ENCODE data around the gene SHOX.
"Not testable (repeated sequence)": the region's sequence is repeated elsewhere in the genome, so short reads cannot be mapped to it uniquely, and the experiment has no call there.

The SHOX gene

DNA sequence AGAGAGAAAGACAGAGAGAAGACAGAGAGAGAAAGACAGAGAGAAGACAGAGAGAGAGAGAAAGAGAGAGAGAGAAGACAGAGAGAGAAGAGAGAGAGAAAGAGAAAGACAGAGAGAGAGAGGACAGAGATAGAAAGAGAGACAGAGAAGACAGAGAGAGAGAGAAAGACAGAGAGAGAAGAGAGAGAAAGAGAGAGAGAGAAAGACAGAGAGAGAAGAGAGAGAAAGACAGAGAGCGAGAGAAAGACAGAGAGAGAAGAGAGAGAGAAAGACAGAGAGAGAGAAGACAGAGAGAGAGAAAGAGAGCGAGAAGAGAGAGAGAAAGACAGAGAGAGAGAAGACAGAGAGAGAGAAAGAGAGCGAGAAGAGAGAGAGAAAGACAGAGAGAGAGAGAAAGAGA is 7.8 kb upstream of the SHOX start:
- DNase-seq, result not testable (repeated sequence)

DNA sequence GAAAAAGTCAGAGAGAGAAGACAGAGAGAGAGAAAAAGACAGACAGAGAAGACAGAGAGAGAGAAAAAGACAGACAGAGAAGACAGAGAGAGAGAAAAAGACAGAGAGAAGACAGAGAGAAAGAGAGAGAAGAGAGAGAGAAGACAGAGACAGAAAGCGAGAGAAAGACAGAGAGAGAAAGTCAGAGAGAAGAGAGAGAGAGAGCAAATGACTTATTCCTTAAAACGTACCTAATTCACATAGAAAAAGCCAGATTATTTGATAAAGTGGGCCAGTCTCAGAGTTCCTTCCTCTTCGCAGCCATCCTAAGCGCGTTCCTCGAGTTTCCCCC is 7.4 kb upstream of the SHOX start:
- DNase-seq, result no peak

DNA sequence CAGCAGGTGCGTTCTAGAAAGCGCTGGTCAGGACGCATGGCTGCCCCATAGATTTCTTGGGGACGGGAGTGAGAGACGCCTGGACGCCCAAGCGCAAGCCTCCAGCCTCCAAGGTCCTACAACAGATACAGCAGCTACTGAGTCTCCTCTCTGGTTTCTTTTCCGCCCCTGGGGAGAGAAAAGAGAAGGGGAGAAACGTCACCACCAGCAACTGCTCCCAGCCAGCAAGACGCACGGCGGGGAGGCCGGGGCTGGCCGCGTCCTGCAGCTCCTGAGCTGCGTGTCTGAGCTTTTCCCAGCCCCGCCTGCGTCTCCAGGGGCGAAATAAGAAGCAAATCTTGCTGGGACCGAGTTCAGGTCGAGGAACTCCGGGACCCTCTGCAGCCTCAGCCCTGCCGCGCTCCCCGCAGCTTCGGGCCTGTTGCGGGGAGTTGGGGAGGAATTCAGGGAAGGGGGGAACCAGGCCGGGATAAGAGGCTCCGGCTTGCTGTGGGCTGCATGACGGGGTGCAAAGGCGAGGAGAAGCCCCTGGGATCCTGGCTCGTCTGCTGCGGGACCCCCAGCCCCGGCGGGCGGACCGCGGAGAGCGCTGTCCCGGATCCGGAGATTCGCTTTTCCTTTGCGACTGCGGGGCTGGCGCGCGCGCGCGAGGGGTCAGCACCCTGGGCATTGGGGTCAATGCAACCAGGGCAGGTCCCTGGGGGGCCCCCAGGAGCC is 6.8 kb upstream of the SHOX start:
- no peak for DNase-seq

DNA sequence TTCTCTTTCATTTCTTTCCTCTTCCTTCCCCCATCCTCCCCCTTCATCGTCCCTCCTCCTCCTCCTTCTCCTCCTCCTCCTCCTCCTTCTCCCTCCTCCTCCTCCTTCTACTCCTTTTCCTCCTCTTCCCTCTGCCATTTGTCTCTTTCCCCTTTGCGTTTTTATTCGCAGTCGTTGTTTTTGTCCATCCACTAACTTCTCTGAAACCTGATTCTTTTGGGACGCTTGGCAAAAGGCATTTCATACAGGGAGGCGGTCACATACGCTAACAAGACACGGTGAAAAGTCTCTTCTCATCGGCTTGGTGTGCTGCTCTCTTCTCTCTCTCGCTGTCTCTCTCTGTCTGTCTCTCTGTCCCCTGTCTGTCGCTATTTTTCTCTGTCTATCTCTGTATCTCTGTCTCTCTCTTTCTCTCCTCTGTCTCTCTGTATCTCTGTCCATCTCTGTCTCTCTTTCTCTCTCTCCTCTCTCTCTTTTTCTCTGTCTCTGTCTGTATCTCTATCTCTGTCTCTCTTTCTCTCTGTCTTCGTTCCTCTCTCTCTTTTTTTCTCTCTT is 5.4 kb upstream of the SHOX start:
- DNase-seq, result no peak

DNA sequence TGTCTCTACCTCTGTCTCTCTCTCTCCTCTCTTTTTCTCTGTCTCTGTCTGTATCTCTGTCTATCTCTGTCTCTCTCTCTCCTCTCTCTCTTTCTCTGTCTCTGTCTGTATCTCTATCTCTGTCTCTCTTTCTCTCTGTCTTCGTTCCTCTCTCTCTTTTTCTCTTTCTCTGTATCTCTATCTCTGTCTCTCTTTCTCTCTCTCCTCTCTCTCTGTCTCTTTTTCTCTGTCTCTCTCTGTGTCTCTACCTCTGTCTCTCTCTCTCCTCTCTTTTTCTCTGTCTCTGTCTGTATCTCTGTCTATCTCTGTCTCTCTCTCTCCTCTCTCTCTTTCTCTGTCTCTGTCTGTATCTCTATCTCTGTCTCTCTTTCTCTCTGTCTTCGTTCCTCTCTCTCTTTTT is 4.5 kb upstream of the SHOX start:
- DNase-seq, result not testable (repeated sequence)

DNA sequence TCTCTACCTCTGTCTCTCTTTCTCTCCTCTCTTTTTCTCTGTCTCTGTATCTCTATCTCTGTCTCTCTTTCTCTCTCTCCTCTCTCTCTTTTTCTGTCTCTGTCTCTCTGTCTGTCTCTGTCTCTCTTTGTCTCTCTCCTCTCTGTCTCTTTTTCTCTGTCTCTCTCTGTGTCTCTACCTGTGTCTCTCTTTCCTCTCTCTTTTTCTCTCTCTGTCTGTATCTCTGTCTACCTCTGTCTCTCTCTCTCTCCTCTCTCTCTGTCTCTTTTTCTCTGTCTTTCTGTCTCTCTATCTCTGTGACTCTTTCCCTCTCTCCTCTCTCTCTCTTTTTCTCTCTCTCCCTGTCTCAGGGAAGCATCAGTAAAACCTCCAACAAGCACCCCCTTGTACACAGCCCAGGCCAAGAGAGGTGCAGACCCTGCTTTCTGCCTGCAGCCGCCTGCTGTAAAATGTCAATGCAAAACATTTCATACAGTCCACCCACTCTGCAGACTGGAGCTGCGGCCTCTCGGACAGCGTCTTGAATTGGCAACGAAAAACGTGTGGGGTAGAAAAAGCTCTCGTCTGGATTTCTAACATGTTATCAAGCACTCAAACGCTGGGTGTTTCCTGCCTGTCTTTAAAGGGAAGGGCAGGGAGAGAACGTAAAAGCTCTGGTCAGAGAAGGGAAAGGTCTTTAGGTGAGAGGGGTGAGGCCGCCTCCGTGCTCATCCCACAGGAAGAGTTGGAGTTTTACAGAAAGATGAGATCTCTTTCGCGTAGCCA is 3.7 kb upstream of the SHOX start:
- no peak for DNase-seq

DNA sequence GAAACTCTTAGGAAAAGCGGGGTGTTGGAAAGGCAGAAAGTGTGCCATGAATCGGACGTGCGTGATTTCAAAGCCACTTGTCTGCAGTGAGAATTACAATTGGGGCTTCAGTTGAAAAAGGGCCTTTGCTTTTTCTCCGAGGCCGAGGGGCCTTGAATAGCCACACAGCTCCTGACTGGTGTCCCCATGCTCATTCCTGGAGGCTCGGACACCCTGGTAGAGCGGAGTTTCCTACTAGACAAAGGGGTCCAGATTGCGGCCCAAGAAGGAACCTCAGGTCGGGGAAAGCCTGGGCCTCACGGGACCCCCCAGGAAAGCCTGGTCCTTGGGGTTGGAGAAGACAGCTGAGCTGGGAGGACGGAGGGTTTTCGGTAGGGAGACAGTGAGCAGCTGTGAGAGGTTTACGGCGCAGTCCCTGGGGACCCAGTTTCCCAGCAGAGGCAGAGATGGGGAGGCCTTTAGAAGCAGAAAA is 3.0 kb upstream of the SHOX start:
- no peak for DNase-seq

DNA sequence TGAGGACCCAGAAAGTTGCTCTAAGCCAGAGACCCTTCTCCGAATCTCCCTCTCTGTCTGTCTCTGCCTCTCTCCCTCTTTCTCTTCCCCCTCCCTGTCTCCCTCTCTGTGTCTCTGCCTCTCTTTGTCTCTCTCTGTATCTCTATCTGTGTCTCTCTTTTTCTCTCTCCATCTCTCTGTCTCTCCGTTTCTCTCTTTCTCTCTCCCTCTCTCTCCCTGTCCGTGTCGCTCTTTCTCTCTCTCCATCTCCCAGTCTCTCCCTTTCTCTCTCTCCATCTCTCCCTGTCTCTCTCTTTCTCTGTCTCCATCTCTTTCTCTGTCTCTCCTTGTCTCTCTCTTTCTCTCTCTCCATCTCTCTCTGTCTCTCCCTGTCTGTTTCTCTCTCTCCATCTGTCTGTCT is 2.6 kb upstream of the SHOX start:
- DNase-seq, result no peak

DNA sequence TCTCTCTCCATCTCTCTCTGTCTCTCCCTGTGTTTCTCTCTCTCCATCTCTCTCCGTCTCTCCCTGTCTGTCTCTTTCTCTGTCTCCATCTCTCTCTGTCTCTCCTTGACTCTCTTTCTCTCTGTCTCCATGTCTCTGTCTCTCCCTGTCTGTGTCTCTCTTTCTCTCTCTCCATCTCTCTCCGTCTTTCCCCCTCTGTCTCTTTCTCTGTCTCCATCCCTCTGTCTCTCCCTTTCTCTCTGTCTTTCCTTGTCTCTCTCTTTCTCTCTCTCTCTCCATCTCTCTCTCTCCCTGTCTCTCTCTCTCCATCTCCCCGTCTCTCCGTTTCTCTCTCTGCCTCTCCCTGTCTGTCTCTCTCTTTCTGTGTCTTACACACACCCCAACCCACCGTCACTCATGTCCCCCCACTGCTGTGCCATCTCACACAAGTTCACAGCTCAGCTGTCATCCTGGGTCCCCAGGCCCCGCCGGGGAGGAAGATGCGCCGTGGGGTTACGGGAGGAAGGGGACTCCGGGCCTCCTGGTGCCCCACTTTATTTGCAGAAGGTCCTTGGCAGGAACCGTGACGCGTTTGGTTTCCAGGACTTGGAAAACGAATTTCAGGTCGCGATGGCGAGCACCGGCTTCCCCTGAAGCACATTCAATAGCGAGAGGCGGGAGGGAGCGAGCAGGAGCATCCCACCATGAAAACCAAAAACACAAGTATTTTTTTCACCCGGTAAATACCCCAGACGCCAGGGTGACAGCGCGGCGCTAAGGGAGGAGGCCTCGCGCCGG is 1.2 kb upstream of the SHOX start:
- DNase-seq, result no peak

DNA sequence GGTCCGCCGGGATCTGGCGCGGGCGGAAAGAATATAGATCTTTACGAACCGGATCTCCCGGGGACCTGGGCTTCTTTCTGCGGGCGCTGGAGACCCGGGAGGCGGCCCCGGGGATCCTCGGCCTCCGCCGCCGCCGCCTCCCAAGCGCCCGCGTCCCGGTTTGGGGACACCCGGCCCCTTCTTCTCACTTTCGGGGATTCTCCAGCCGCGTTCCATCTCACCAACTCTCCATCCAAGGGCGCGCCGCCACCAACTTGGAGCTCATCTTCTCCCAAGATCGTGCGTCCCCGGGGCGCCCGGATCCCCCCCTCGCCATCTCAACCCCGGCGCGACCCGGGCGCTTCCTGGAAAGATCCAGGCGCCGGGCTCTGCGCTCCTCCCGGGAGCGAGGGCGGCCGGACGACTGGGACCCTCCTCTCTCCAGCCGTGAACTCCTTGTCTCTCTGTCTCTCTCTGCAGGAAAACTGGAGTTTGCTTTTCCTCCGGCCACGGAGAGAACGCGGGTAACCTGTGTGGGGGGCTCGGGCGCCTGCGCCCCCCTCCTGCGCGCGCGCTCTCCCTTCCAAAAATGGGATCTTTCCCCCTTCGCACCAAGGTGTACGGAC is 482 bp upstream of the SHOX start:
- no peak for DNase-seq

DNA sequence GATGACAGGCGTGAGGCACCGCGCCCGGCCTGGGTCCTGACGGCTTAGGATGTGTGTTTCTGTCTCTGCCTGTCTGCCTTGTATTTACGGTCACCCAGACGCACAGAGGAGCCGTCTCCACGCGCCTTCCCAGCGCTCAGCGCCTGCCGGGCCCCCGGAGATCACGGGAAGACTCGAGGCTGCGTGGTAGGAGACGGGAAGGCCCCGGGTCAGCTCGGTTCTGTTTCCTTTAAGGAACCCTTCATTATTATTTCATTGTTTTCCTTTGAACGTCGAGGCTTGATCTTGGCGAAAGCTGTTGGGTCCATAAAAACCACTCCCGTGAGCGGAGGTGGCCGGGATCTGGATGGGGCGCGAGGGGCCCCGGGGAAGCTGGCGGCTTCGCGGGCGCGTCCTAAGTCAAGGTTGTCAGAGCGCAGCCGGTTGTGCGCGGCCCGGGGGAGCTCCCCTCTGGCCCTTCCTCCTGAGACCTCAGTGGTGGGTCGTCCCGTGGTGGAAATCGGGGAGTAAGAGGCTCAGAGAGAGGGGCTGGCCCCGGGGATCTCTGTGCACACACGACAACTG is 1.3 kb downstream of the SHOX start:
- DNase-seq, result no peak

DNA sequence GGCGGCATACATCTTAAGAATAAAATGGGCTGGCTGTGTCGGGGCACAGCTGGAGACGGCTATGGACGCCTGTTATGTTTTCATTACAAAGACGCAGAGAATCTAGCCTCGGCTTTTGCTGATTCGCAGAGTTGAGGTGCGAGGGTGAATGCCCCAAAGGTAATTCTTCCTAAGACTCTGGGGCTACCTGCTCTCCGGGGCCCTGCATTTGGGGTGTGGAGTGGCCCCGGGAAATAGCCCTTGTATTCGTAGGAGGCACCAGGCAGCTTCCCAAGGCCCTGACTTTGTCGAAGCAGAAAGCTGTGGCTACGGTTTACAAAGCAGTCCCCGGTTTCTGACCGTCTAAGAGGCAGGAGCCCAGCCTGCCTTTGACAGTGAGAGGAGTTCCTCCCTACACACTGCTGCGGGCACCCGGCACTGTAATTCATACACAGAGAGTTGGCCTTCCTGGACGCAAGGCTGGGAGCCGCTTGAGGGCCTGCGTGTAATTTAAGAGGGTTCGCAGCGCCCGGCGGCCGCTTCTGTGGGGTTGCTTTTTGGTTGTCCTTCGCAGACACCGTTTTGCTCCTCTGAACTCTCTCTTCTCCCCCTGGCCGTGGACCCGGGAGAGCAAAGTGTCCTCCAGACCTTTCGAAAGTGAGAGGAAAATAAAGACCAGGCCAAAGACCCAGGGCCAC is 1.9 kb downstream of the SHOX start:
- DNase-seq, result no peak

DNA sequence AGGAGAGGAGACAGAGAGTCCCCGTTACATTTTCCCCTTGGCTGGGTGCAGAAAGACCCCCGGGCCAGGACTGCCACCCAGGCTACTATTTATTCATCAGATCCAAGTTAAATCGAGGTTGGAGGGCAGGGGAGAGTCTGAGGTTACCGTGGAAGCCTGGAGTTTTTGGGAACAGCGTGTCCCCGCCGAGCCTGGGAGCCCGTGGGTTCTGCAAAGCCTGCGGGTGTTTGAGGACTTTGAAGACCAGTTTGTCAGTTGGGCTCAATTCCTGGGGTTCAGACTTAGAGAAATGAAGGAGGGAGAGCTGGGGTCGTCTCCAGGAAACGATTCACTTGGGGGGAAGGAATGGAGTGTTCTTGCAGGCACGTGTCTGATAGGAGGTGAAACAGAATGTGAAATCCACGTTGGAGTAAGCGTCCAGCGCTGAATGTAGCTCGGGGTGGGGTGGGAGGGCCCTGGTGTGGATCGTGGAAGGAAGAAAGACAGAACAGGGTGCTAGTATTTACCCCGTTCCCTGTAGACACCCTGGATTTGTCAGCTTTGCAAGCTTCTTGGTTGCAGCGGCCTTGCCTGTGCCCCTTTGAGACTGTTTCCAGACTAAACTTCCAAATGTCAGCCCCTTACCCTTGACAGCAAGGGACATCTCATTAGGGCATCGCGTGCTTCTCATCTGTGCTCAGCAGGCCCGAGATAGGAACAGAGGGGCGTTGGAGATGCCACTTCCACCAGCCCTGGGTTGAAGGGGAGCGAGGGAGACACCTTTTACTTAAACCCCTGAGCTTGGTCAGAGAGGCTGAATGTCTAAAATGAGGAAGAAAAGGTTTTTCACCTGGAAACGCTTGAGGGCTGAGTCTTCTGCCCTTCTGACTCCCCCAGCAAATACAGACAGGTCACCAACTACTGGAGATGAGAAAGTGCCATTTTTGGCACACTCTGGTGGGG is 2.7 kb downstream of the SHOX start:
- no peak for DNase-seq

DNA sequence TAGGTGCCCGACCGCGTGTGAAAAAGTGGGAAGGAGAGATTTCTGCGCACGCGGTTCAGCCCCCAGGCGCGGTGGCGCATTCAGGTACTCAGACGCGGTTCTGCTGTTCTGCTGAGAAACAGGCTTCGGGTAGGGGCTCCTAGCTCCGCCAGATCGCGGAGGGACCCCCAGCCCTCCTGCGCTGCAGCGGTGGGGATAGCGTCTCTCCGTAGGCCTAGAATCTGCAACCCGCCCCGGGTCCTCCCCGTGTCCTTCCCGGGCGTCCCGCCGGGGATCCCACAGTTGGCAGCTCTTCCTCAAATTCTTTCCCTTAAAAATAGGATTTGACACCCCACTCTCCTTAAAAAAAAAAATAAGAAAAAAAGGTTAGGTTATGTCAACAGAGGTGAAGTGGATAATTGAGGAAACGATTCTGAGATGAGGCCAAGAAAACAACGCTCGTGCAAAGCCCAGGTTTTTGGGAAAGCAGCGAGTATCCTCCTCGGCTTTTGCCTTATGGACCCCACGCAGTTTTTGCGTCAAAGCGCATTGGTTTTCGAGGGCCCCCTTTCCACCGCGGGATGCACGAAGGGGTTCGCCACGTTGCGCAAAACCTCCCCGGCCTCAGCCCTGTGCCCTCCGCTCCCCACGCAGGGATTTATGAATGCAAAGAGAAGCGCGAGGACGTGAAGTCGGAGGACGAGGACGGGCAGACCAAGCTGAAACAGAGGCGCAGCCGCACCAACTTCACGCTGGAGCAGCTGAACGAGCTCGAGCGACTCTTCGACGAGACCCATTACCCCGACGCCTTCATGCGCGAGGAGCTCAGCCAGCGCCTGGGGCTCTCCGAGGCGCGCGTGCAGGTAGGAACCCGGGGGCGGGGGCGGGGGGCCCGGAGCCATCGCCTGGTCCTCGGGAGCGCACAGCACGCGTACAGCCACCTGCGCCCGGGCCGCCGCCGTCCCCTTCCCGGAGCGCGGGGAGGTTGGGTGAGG is 3.7 kb downstream of the SHOX start:
- no peak for DNase-seq

DNA sequence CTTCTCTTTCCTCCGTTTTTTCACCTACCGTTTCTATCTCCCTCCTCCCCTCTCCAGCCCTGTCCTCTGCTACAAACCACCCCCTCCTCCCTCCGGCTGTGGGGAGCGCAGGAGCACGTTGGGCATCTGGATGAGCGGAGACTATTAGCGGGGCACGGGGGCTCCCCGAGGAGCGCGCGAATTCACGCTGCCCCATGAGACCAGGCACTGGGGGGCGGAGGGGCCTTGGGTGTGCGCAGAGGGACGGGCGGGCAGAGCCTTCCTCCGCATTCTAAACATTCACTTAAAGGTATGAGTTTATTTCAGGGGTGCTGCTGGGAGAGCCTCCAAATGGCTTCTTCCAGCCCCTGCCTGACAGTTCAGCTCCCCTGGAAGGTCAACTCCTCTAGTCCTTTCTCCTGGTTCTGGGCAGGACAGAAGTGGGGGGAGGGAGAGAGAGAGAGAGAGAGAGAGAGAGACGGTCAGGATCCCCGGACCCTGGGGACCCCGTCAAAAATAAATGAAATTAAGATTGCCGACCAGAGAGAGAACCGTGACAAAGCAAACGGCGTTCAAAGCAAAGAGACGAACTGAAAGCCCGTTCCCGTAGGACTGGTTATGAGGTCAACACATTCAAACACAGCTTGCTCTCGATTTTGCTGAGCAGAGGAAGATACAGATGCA is 5.0 kb downstream of the SHOX start:
- DNase-seq, result no peak

DNA sequence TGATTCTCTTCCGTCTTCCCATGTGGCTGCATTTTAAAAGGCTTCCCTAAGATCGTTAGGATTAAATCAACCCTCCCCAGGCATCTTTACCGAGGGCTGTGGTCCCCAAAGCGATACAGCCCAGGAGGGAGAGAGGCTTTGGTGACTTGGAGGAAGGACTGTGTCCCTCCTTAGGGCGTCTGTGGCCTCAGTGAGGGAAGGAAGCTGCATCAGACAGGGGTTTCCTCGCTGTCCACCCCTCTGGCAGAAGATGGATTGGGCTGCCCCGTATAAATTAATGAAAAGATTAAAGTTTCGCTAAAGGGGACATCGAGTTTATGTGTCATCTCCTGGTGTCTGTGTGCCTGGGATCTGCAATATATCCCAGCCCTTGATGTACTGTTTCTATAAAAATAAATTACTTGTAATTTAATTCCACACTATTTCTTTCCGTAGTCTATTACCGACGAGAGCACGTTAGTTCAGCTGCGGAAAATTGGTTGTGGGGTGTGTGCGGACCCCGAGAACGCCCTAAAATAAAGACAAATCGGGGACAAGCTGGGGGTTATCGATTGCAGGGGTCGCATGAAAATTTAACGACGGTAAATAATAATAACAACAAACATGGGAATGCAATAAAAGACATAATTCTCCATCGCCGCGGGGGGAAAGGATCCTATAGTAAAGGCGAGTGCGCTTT is 6.5 kb downstream of the SHOX start:
- no peak for DNase-seq

DNA sequence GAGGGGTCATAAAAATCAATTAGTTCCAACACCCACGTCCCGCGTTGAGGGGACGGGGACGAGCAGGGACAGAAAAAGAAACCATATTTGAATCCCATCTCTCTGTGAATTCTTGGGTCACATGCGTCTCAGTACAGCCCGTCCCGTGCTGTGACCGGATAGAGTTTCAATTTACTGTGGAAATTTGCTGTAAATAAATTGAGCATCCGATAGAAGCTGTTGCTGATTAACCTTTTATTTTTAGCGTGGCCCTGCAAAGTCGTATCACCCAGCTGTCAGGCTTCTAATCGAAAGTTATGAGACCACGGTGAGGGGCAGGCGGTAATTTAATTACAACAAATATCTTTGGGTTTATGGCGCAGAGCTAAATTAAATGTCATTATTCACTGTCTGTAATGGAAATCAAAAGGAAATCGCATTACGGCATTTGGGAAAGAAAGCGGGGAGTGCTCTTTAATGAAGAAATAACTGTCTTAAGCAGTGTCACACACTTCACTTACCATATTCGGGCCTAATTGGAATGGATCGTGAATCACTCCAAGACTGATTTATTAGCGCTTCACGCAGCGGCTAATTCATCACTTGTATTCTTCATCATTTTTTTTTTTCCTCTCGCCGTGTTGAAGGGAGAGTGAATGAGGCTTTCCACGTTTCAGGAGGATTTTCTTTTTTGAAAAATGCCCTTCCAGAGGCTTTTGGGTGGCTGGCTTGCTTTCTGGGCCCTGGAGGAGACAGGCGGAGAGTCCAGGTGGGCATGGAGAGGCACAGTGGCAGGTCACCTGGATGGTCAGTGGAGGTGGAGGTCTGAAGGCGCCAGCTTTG is 7.3 kb downstream of the SHOX start:
- no peak for DNase-seq
